Nephron progenitor cell (in vitro differentiated cells): Measurements from ENCODE around the gene TLCD3B.
"Not testable (repeated sequence)": the region's sequence is repeated elsewhere in the genome, so short reads cannot be mapped to it uniquely, and the experiment has no call there.

ENCODE experiments used
- DNase-seq: peaks from one replicate; pipeline ENCODE4 v3.0.0; 2021
- H3K27ac Mint-ChIP-seq: 2 replicates; pipeline ENCODE4 v1.8.0; 2021; ENCODE audit warnings: mild to moderate bottlenecking, moderate library complexity, mixed read lengths
- H3K27me3 Mint-ChIP-seq: 2 replicates; pipeline ENCODE4 v1.8.0; 2021; ENCODE audit warnings: mild to moderate bottlenecking, low read depth, mixed read lengths; ENCODE audit not compliant: poor library complexity
- H3K36me3 Mint-ChIP-seq: 2 replicates; pipeline ENCODE4 v1.8.0; 2021; ENCODE audit warnings: low read depth, mixed read lengths
- H3K4me1 Mint-ChIP-seq: 2 replicates; pipeline ENCODE4 v1.8.0; 2021; ENCODE audit warnings: mixed read lengths
- H3K4me3 Mint-ChIP-seq: 2 replicates; pipeline ENCODE4 v1.8.0; 2021; ENCODE audit warnings: mild to moderate bottlenecking, moderate library complexity, mixed read lengths
- H3K9me3 Mint-ChIP-seq: 2 replicates; pipeline ENCODE4 v1.8.0; 2021; ENCODE audit warnings: mild to moderate bottlenecking, moderate library complexity, mixed read lengths
- CTCF ChIP-seq: fragments of 200-600 bp; sonication (generic); IDR thresholded peaks from 2 replicates; pipeline ENCODE4 v1.5.0; 2021; ENCODE audit warnings: antibody characterized with exemption

Gene TLCD3B

DNA sequence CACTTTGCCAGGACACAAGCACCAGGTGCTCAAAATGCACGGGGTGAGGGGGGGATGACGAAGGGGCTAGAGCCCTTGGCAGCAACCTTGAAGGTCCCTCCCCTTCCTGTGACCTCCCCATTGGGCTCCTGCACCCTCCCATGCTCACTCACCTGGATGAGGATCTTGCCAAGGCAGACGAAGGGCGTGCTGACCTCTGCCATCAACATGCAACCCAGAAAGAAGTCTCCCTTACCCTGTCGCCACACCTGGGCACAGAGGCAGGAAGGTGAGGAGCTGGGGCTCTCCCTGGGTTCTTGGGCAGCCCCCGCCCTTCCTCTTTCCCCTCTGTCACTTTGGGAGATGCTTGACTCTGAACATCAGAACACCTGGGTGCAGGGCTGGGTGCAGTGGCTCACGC lies 5.5 kb downstream of the TLCD3B start:
- no peak for TF ChIP-seq CTCF
- DNase-seq: no peak
- H3K9me3 Mint-ChIP-seq: no peaks in the 10 kb centered on the region
- H3K4me3 Mint-ChIP-seq: no peak overlapping the region
- peaks cover 34% of the 10 kb centered on the region for H3K4me1 Mint-ChIP-seq
- no peak overlapping the region for H3K27ac Mint-ChIP-seq
- H3K27me3 Mint-ChIP-seq: peaks cover 61% of the 10 kb centered on the region
- no peaks in the 10 kb centered on the region for H3K36me3 Mint-ChIP-seq

- Mint-ChIP-seq H3K4me3 (no peak overlapping the region), H3K36me3 (no peaks in the 10 kb centered on the region), H3K4me1 (peaks cover 32% of the 10 kb centered on the region), H3K9me3 (no peaks in the 10 kb centered on the region), H3K27ac (no peak overlapping the region), H3K27me3 (peaks cover 61% of the 10 kb centered on the region)
- DNase-seq: no peak
- TF ChIP-seq CTCF: no peak
Measured at GRCh38 chr16:30025156-30025555, 5.9 kb downstream of the TLCD3B start.

GRCh38 chr16:30024451-30024850 lies 6.6 kb downstream of the TLCD3B start:
- no peak for DNase-seq
- no peaks in the 10 kb centered on the region for H3K36me3 Mint-ChIP-seq
- no peak overlapping the region for H3K27ac Mint-ChIP-seq
- peaks cover 57% of the 10 kb centered on the region for H3K27me3 Mint-ChIP-seq
- no peaks in the 10 kb centered on the region for H3K9me3 Mint-ChIP-seq
- TF ChIP-seq CTCF: no peak
- H3K4me3 Mint-ChIP-seq: no peak overlapping the region
- H3K4me1 Mint-ChIP-seq: peaks cover 26% of the 10 kb centered on the region

DNA sequence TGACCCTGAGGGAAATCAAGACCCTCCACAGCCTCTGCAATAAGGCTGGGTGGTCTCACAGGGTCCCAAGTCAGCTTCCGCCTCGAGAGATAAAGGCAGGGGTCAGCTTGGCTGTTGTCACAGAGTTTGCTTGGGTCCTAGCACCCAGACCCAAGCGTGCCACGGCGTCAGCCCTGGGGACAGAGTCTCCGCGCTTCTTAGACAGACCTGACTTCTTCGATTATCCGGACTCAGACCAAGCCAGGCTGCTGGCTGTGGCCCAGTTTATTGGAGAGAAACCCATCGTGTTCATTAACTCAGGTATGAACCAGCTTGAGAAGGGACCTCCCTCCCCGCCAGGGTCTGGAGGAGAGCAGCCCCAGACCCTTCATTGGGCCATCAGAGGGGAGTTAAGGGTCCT lies 7.5 kb downstream of the TLCD3B start:
- Mint-ChIP-seq H3K27me3 (peaks cover 57% of the 10 kb centered on the region), H3K4me3 (no peak overlapping the region), H3K4me1 (peaks cover 26% of the 10 kb centered on the region), H3K36me3 (no peaks in the 10 kb centered on the region), H3K9me3 (no peaks in the 10 kb centered on the region), H3K27ac (no peak overlapping the region)
- no peak for TF ChIP-seq CTCF
- DNase-seq: no peak

- H3K4me3 Mint-ChIP-seq: no peak within 1 kb of the TSS
- H3K4me1 Mint-ChIP-seq: peaks cover 23% of the 10 kb centered on the region
- peaks cover 54% of the 10 kb centered on the region for H3K27me3 Mint-ChIP-seq
- no peak for DNase-seq
- TF ChIP-seq CTCF: no peak
- no peak within 1 kb of the TSS for H3K27ac Mint-ChIP-seq
- no peaks in the 10 kb centered on the region for H3K9me3 Mint-ChIP-seq
- no peaks in the 10 kb centered on the region for H3K36me3 Mint-ChIP-seq
Measured at GRCh38 chr16:30022887-30023286, 8.2 kb downstream of the TLCD3B start, which contains the start of gene C16orf92. C16orf92 (plus strand) TSS chr16:30023198; CDS start chr16:30023341, 143 bp downstream.

DNA sequence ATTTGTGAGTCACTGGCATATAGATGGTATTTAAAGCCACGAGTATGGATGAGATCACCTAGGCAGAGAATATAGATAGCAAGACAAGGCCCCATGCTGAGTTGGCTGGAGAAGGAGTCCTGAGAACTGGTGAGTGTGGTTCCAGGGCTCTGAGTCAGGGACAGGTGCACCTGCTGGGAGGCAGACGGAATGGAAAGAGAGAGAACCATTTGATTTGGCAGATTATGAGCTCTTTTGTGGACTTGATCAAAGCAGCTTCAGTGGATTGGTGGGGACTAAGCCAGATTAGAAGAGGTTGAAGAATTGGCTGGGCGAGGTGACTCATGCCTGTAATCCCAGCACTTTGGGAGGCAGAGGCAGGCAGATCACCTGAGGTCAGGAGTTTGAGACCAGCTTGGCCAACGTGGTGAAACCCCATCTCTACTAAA lies 12.3 kb downstream of the TLCD3B start:
- Mint-ChIP-seq H3K27ac (no peak overlapping the region), H3K36me3 (no peaks in the 10 kb centered on the region), H3K27me3 (peaks cover 70% of the 10 kb centered on the region), H3K9me3 (no peaks in the 10 kb centered on the region), H3K4me1 (peaks cover 10% of the 10 kb centered on the region), H3K4me3 (no peak overlapping the region)
- no peak for TF ChIP-seq CTCF
- no peak for DNase-seq

GRCh38 chr16:30017937-30018336 lies 13.1 kb downstream of the TLCD3B start:
- not testable (repeated sequence) for H3K4me3 Mint-ChIP-seq, H3K36me3 Mint-ChIP-seq, H3K27ac Mint-ChIP-seq, DNase-seq, H3K4me1 Mint-ChIP-seq, H3K9me3 Mint-ChIP-seq
- peaks cover 66% of the 10 kb centered on the region for H3K27me3 Mint-ChIP-seq
